Kidney glomerular epithelial cell (primary cell): Measurements from ENCODE around the gene TOMM34.

Source experiments
- DNase-seq: peaks from one replicate; lab custom pipeline; 2025; lab: John Stamatoyannopoulos, UW

Gene TOMM34

GRCh38 chr20:44962483-44962882 is 2.3 kb upstream of the TOMM34 start:
- no peak for DNase-seq

DNA sequence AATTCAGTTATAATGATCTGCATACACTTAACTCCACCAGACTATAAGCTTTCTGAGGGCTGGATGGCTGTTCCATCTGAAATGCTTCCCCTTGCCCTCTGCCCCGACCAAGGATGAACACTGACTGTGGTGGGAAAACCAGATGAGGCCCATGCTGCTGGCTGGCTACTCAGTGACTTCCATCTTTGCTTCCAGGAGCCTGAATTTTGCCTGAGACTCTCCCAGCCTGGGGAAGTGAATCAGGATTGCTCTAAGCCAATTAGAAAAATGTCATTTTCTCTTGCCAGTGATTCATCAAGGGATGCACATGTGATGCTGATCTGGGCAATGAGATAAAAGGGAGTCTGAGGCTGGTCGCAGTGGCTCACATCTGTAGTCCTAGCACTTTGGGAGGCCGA is 1.7 kb upstream of the TOMM34 start:
- DNase-seq = peak; percentile 6

DNA sequence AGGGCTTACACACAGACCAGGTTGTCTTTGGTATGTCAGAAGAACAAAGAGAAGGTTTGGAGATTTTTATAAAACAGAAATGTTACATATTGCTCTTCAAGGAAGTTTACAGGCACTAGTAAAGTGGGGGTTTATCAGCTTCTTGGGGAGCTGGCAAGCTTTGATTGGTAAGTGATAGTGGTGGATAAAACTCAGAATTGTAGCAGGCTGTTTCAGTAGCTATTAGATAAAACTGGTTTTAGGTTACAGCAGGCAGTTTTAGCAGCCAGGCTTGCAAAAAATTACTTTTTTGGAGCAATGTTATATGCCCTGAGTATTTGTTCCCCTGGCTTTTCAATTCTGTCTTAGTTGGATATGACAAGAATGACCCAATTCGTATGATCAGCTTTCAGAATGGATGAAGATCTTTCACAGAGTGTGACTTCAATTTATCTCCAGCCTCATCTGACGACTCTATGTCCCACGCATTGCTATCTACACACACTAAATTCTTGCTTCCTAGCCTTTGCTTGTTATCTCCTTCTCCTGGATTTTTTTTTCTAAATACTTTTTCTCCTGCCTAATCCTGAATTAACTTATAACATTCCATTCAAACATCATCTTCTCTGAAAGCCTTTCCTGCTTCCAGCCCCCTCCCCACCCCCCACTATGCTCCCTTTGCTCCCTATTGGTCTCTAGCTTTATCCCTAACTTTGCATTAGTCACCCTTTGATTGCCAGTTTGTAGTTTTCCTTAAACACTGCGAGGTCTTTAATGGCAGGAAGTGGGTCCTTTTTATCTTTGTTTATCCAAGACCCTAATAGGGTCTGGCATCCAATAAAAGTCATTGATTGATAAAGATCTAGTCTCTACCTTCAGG is 1.0 kb upstream of the TOMM34 start:
- DNase-seq = no peak

- peak; percentile 54 for DNase-seq
Measured at GRCh38 chr20:44959638-44960102, 527 bp downstream of the TOMM34 start.

- DNase-seq = peak; percentile 26
Measured at GRCh38 chr20:44959082-44959637, 1.0 kb downstream of the TOMM34 start.

GRCh38 chr20:44958276-44958675 is 1.9 kb downstream of the TOMM34 start:
- DNase-seq = no peak

DNA sequence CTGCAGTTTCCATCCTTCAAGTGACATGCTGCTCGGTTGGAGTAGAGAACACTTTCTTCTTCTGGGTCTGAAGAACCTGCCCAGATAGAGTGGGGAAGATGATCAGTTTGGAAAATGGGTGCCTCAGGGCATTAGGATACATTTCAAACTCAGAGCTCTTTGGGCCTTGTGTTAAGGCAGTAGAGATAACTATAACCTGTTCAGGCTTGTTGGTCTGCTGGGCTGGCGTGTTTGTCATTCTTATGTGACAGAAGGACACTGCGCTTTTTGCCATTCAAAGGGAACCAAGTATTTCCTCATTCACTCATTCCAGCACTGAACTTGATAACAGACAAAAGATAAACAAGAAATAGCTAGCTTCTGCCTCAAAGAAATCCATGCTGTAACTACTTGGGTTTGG is 3.8 kb downstream of the TOMM34 start:
- DNase-seq = no peak

- no peak for DNase-seq
Measured at GRCh38 chr20:44955270-44955669, 4.9 kb downstream of the TOMM34 start.

DNA sequence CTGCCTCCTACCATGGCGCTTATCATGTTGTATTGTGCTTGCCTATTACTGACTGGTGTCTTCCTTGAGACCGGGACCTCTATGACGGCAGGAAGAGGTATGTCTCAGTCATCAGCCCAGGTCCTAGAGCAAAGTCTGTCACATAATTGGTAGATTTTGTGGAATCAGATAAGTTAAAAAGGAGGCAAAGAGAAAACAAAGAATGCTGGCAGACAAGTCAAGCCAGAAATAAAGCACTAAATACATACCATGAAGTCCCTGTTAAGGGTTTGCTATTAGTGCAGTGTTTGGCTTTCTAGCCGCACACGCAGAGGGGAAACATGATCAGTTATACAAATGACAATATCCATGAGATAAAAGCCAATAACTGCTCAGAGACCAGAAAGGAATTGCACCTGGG is 6.0 kb downstream of the TOMM34 start:
- DNase-seq = no peak

DNA sequence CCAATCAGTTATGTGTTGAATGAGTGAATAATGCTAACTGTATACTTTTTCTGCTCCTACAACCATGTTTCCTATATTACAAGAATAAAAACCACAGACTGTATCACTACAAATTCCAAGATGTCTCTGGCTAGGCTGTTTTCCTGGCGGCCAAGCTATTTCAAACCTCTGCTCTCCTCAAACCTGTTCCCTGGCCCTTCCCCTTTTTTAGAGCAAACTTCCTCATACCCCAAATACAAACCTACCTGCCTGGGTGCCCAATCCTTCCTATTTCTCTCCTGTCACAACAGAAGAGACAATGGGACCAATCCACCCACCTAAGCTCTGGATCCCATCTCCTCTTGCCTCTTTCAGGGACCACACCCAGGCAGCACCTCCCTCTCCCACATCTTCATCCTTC is 7.5 kb downstream of the TOMM34 start:
- no peak for DNase-seq

GRCh38 chr20:44950368-44950767 is 9.8 kb downstream of the TOMM34 start:
- no peak for DNase-seq

DNA sequence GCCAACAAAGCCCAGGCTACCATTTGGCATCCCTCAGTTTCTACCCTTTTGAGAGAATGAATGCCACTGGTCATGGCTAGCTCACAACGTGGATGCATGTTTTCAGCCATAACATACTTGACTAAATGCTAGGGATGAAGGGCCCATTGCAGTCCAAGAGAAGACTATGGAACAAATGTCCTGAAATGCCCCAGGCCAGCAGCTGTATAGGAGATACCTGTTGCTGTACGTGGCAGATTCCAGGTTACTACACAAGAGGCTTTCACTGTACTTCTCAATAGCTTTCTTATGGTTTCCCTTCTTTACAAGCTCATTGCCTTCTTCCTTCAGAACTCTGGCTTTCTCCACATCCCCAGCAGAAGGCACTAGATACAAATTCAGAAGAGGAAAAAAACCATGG is 11.7 kb downstream of the TOMM34 start:
- DNase-seq = no peak

DNA sequence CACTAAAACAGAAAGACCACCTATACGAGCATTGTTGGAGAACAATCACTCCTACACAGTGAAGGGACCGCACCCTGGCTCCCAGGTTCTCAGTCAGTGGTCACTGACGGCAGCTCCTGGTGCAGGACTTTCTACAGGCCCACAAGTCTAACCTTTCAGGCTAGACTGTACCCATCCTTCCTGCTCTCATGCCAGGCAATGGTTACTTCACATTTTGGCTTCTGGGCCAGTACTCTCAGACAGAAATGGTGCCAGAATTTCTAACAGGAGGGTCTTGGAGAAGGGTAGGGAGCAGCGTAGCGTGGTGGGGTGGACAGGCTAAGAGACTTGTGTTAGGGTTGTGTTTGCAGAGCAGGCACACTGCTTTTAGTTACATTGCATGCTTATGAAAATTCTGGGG is 12.1 kb downstream of the TOMM34 start:
- DNase-seq = no peak

DNA sequence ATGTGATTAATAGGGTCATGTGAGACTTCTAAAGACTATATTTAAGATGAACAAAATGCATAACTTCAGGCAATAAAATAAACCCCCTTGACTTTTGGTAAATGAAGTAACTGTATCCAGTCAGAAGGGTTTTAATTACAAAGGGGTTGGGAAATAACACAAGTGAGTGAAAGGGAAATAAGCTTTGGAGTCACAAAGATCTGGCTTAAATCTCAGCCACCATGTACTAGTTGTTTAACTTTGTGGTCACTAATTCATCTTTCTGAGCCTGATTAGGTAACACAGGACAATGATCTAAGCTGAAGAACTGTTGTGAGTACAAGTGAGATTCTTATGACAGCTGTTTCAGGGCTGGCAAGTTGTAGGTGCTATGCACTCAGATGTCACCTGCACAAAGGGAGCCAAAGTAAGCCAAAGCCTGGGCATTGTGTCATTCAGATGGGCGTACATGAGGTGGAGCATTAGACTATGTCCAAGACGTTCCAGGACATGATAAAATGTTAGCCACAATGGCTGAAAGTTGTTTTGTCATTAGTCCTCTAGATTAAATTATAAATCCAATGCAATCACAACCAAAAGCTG is 13.8 kb downstream of the TOMM34 start:
- DNase-seq = no peak

DNA sequence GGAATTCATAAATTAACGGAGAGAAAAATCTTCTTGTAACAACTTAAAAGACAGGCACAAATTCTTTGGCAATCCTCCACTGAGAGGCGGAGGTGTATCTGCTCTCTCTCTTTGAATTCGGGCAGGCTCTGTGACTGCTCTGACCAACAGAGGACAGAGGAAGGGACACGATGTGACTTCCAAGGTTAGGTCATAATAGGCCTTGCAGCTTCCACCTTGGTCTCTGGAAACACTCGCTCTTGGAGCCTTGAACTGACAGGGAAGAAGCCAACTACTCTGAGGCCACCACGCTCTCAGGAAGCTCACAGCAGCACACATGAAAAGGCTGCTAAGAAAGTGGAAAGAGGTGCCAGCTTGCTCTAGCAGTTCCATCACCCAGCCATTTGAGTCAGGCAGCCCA is 14.9 kb downstream of the TOMM34 start:
- no peak for DNase-seq

- no peak for DNase-seq
Measured at GRCh38 chr20:44943828-44944227, 16.4 kb downstream of the TOMM34 start.

DNA sequence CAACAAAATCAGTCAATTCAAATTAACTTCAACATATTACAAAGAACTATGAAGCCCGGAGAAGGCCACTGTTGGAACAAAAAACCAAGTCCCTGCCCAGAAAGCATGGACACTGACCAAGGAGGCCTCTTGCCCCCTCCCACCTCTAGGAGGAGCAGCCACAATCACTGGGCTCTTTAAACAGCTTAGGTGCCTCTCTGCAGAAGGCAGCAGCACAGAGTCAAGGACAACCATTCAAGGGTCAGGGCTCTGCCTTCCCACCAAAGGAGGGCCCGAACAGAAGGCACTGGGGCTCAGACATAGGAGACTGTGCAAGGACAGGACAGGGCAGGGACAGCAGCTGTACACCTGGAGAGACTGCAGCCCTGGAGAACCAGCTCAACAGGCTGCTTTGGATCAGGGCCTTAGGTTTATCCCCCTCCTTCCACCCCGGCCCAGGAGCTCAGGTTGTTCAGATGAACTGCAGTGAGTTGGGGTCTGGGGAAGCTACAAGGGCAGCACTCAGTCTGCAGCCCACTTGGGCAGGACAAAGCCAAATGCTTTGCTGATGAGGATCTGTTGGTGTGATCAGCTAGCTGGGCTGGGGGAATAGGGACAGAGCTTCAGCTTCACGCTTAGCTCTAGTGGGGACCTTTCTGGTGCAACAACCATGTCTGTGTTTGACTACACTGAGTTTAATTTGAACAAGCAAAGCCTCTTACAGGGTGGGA is 17.8 kb downstream of the TOMM34 start:
- no peak for DNase-seq

DNA sequence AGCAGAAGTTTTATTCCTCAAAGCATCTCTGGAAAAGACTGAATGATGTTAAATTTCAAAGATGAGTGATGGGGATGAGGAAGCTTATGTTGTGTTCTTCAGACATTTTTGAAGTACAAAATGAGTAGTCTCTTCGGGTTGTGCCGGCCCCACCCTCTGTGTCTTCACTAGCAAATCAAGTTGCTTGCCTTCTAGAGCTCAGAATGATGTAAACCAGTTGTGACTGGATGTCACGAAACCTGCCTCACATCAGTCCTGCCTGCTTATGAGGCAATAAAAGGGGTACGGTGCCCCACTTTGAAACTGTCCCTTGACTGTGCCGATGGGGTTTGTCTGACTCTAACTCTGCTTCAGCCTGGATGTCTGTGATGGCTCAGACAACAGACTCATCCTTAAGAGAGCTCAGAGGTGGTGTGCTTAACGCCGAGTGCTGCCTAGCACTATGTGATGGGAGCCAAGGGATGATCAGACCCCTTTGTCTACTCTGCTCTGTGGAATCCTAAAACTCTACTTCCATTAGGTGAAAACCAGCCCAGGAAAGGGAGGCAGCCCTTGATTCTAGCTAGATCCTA is 19.0 kb downstream of the TOMM34 start:
- no peak for DNase-seq

GRCh38 chr20:44938637-44939036 is 21.6 kb downstream of the TOMM34 start:
- DNase-seq = no peak

DNA sequence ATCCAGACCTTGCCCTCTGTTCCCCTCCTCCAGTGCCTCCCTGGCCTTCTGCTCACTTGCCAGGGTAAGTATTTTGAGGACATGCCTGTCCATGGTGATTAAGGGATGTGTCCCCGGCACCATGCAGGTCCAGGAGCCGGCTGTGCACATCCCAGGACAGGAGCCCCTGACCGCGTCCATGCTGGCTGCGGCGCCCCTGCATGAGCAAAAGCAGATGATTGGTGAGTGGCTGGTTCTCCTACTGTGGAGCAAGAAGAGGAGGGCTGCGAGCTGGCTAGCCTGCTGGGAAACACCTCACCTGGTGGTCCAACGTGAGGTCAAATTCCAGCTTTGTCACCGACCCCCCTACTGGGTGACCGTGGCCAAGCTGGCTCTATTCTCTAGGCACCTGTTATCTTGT is 23.7 kb downstream of the TOMM34 start:
- no peak for DNase-seq

- DNase-seq = no peak
Measured at GRCh38 chr20:44932916-44933315, 27.3 kb downstream of the TOMM34 start.

GRCh38 chr20:44931911-44932310 is 28.3 kb downstream of the TOMM34 start:
- DNase-seq = no peak
